ENCODE results near the gene B4GAT1. TPM values are rescaled to one million over a fixed set of nuclear protein-coding genes. Genes with fewer than 3 reads are reported as not detected.

The B4GAT1 gene
- total RNA-seq, 1 experiment from 2014 or later: 22.8 TPM

- Histone ChIP-seq H3K9me3 (ENCODE audit: insufficient read depth, low read depth) (peaks cover 13% of the 10 kb centered on the region; the same call in 1 of the 2 replicates), H3K4me3 (no peak within 1 kb of the TSS), H2AFZ (no peak within 1 kb of the TSS), H3K9me2 (ENCODE audit: insufficient read depth) (no peaks in the 10 kb centered on the region), H3K4me1 (replicated peaks; ENCODE audit: insufficient read depth) (peaks cover 16% of the 10 kb centered on the region), H3K27ac (no peak within 1 kb of the TSS), H3F3A (ENCODE audit: insufficient read depth, low read depth) (peaks cover 9% of the 10 kb centered on the region; the same call in 1 of the 2 replicates), H3K4me2 (no peak within 1 kb of the TSS), H3K79me2 (ENCODE audit: low read depth) (no peaks in the 10 kb centered on the region), H3K27me3 (ENCODE audit: insufficient read depth, low read depth) (peaks cover 8% of the 10 kb centered on the region; the same call in 1 of the 2 replicates), H3K36me3 (ENCODE audit: low read depth) (no peaks in the 10 kb centered on the region), H4K20me1 (ENCODE audit: insufficient read depth) (no peaks in the 10 kb centered on the region)
- no peak for DNase-seq
- ChIA-PET POLR2A (ENCODE audit: unreplicated experiment) (no interaction called here), CTCF (no interaction called here)
- TF ChIP-seq EZH2 (IDR thresholded peaks at IDR 0.05; ENCODE audit: low read depth): no peak
- TF ChIP-seq, protein P1, sequence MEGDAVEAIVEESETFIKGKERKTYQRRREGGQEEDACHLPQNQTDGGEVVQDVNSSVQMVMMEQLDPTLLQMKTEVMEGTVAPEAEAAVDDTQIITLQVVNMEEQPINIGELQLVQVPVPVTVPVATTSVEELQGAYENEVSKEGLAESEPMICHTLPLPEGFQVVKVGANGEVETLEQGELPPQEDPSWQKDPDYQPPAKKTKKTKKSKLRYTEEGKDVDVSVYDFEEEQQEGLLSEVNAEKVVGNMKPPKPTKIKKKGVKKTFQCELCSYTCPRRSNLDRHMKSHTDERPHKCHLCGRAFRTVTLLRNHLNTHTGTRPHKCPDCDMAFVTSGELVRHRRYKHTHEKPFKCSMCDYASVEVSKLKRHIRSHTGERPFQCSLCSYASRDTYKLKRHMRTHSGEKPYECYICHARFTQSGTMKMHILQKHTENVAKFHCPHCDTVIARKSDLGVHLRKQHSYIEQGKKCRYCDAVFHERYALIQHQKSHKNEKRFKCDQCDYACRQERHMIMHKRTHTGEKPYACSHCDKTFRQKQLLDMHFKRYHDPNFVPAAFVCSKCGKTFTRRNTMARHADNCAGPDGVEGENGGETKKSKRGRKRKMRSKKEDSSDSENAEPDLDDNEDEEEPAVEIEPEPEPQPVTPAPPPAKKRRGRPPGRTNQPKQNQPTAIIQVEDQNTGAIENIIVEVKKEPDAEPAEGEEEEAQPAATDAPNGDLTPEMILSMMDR (conservative IDR thresholded peaks at IDR 0.05): no peak
- no TSS peak for BruUV-seq (replicated peaks)
- intact Hi-C loops (cut with micrococcal nuclease; ENCODE audit: unreplicated experiment): no loop called here
These were observed 30.6 kb downstream of the B4GAT1 start, which contains the start of gene CD248 for GRCh38 chr11:66316849-66317251. Gene CD248, minus strand, starts transcription at chr11:66317044. Its CDS starts 17 bp downstream, at chr11:66317027.

GRCh38 chr11:66315921-66316811, 31.3 kb downstream of the B4GAT1 start:
- H3K4me2 ChIP-seq: no peak overlapping the region
- no peak overlapping the region for H3K4me3 ChIP-seq
- no peaks in the 10 kb centered on the region for H3K36me3 ChIP-seq (ENCODE audit: low read depth)
- CTCF ChIA-PET: no interaction called here
- no peaks in the 10 kb centered on the region for H3K79me2 ChIP-seq (ENCODE audit: low read depth)
- TF ChIP-seq, protein P1 (conservative IDR thresholded peaks at IDR 0.05): no peak
- TF ChIP-seq EZH2 (IDR thresholded peaks at IDR 0.05; ENCODE audit: low read depth): no peak
- no peak for DNase-seq
- H3K27me3 ChIP-seq (ENCODE audit: insufficient read depth, low read depth): peaks cover 8% of the 10 kb centered on the region; the same call in 1 of the 2 replicates
- H3K9me2 ChIP-seq (ENCODE audit: insufficient read depth): no peaks in the 10 kb centered on the region
- H3F3A ChIP-seq (ENCODE audit: insufficient read depth, low read depth): peaks cover 13% of the 10 kb centered on the region; the same call in 1 of the 2 replicates
- H3K9me3 ChIP-seq (ENCODE audit: insufficient read depth, low read depth): peaks cover 13% of the 10 kb centered on the region; the same call in 1 of the 2 replicates
- no TSS peak for BruUV-seq (replicated peaks)
- H4K20me1 ChIP-seq (ENCODE audit: insufficient read depth): no peaks in the 10 kb centered on the region
- intact Hi-C loops (cut with micrococcal nuclease; ENCODE audit: unreplicated experiment): no loop called here
- no peak overlapping the region for H2AFZ ChIP-seq
- H3K27ac ChIP-seq: no peak overlapping the region
- POLR2A ChIA-PET (ENCODE audit: unreplicated experiment): no interaction called here
- H3K4me1 ChIP-seq (replicated peaks; ENCODE audit: insufficient read depth): peaks cover 16% of the 10 kb centered on the region

GRCh38 chr11:66315498-66315885, 31.9 kb downstream of the B4GAT1 start:
- Histone ChIP-seq H3K36me3 (ENCODE audit: low read depth) (no peaks in the 10 kb centered on the region), H3K79me2 (ENCODE audit: low read depth) (no peaks in the 10 kb centered on the region), H4K20me1 (ENCODE audit: insufficient read depth) (no peaks in the 10 kb centered on the region), H3K4me2 (no peak overlapping the region), H3K27me3 (ENCODE audit: insufficient read depth, low read depth) (peaks cover 4% of the 10 kb centered on the region; the same call in 1 of the 2 replicates), H3K4me3 (no peak overlapping the region), H3K27ac (no peak overlapping the region), H3K4me1 (replicated peaks; ENCODE audit: insufficient read depth) (peaks cover 16% of the 10 kb centered on the region), H3F3A (ENCODE audit: insufficient read depth, low read depth) (peaks cover 13% of the 10 kb centered on the region; the same call in 1 of the 2 replicates), H3K9me2 (ENCODE audit: insufficient read depth) (no peaks in the 10 kb centered on the region), H3K9me3 (ENCODE audit: insufficient read depth, low read depth) (peaks cover 13% of the 10 kb centered on the region; the same call in 1 of the 2 replicates), H2AFZ (no peak overlapping the region)
- CTCF ChIA-PET: no interaction called here
- POLR2A ChIA-PET (ENCODE audit: unreplicated experiment): no interaction called here
- TF ChIP-seq, protein P1 (conservative IDR thresholded peaks at IDR 0.05): no peak
- TF ChIP-seq EZH2 (IDR thresholded peaks at IDR 0.05; ENCODE audit: low read depth): no peak
- BruUV-seq (replicated peaks): no TSS peak
- intact Hi-C loops (cut with micrococcal nuclease; ENCODE audit: unreplicated experiment): no loop called here
- DNase-seq: no peak
